Endothelial cell of hepatic sinusoid (primary cell): ENCODE data around the gene BBS9.
"Not testable (repeated sequence)": the region's sequence is repeated elsewhere in the genome, so short reads cannot be mapped to it uniquely, and the experiment has no call there.

Experiments
- in situ Hi-C: cut with HindIII; loops from 2 replicates; pipeline ENCODE4 v1.10.0; 2017; ENCODE audit warnings: low sequenced_read_pairs

Gene BBS9

GRCh38 chr7:33128990-33129805, at the start of gene BBS9:
BBS9 (plus strand) TSS chr7:33129564; CDS start chr7:33146253, 16,689 bp downstream.
- in situ Hi-C loops: no loop called here

GRCh38 chr7:33079763-33080690, 49.3 kb upstream of the BBS9 start:
- in situ Hi-C loops: no loop called here

- in situ Hi-C loops: no loop called here
These were observed 42.0 kb upstream of the BBS9 start for GRCh38 chr7:33087356-33087755.

GRCh38 chr7:33087858-33088257, 41.5 kb upstream of the BBS9 start:
- in situ Hi-C loops: no loop called here

GRCh38 chr7:33089142-33089541, 40.2 kb upstream of the BBS9 start:
- in situ Hi-C loops: no loop called here

GRCh38 chr7:33091111-33091531, 38.2 kb upstream of the BBS9 start:
- in situ Hi-C loops: no loop called here

GRCh38 chr7:33091641-33092191, 37.6 kb upstream of the BBS9 start:
- in situ Hi-C loops: no loop called here

GRCh38 chr7:33093266-33093665, 36.1 kb upstream of the BBS9 start:
- in situ Hi-C loops: no loop called here

GRCh38 chr7:33094745-33095275, 34.6 kb upstream of the BBS9 start:
- in situ Hi-C loops: not testable (repeated sequence)

GRCh38 chr7:33099154-33099940, 30.0 kb upstream of the BBS9 start:
- in situ Hi-C loops: no loop called here

GRCh38 chr7:33100770-33101169, 28.6 kb upstream of the BBS9 start:
- in situ Hi-C loops: loop anchor here (25.0 kb wide), 1 partner anchor 288 kb away; no protein-coding TSS in a partner anchor

GRCh38 chr7:33101906-33102305, 27.5 kb upstream of the BBS9 start:
- in situ Hi-C loops: loop anchor here (25.0 kb wide), 1 partner anchor 290 kb away; no protein-coding TSS in a partner anchor

- in situ Hi-C loops: loop anchor here (25.0 kb wide), 1 partner anchor 295 kb away; no protein-coding TSS in a partner anchor
These were observed 22.0 kb upstream of the BBS9 start for GRCh38 chr7:33107136-33108066.

GRCh38 chr7:33108554-33109004, 20.8 kb upstream of the BBS9 start:
- in situ Hi-C loops: loop anchor here (25.0 kb wide), 1 partner anchor 296 kb away; no protein-coding TSS in a partner anchor

- in situ Hi-C loops: loop anchor here (25.0 kb wide), 1 partner anchor 297 kb away; no protein-coding TSS in a partner anchor
These were observed 20.2 kb upstream of the BBS9 start, which contains the start of gene RP9 for GRCh38 chr7:33109005-33109757. RP9 (minus strand) TSS chr7:33109404; CDS start chr7:33109372, 32 bp downstream.

- in situ Hi-C loops: loop anchor here (25.0 kb wide), 1 partner anchor 297 kb away; no protein-coding TSS in a partner anchor
These were observed 19.6 kb upstream of the BBS9 start for GRCh38 chr7:33109758-33110238.

GRCh38 chr7:33111614-33112013, 17.8 kb upstream of the BBS9 start:
- in situ Hi-C loops: loop anchor here (25.0 kb wide), 1 partner anchor 299 kb away; no protein-coding TSS in a partner anchor
